K562 (cell line): ENCODE data around the gene CHL1. TPM values are rescaled to one million over a fixed set of nuclear protein-coding genes. Genes with fewer than 3 reads are reported as not detected.

ENCODE experiments used
- ATAC-seq: fragments of 200-7000 bp; cut with Tn5 transposase; 3 replicates; pipeline ENCODE4 v1.9.1; 2020; ENCODE audit warnings: moderate library complexity
- BruUV-seq: library from RNA; stranded (reverse); fragments of 400-500 nt; replicated peaks from 2 replicates; lab custom pipeline; 2021; lab: Mats Ljungman, UMichigan
- CTCF ChIA-PET: fragments of 300-600 bp; formaldehyde crosslinking; extraction: SDS; loops from one replicate; lab custom pipeline; 2021; ENCODE audit warnings: low intra/inter-chr PET ratio; lab: Yijun Ruan, JAX
- POLR2A ChIA-PET: fragments of 300-600, 350-650 bp; sonication (Branson Sonifier 250); formaldehyde crosslinking; extraction: SDS; loops from one replicate; lab custom pipeline; 2021; ENCODE audit warnings: antibody characterized with exemption, inconsistent platforms; lab: Yijun Ruan, JAX
- DNase-seq, 4 experiments: peaks; one replicate each; pipeline versions ENCODE4 v3.0.0 to v3.0.0-alpha.2; 2011 to 2018; ENCODE audit warnings: low spot score in 3 of 4, mixed read lengths in 3 of 4; ENCODE audit errors: extremely low read depth in 1 of 4
- FAIRE-seq: peaks from 2 replicates; lab custom pipeline; 2011; peaks lifted over from hg19 to GRCh38; lab: Jason Lieb, UNC
- H2AFZ ChIP-seq: 2 replicates; pipeline ENCODE4 v1.6.0; 2011; ENCODE audit warnings: low read depth, low read length, control low read depth, inconsistent platforms
- H3K27ac ChIP-seq: fragments of 200-600 bp; 3 replicates; pipeline ENCODE4 v1.8.0; 2011; ENCODE audit warnings: low read depth, mild to moderate bottlenecking, control low read depth, inconsistent platforms, low read length, moderate library complexity, mixed read lengths; ENCODE audit errors: extremely low read depth
- H3K27me3 ChIP-seq, 2 experiments: fragments of 300-600 bp in 1 of 2; 2 replicates in 1 of 2; 3 replicates in 1 of 2; pipeline versions ENCODE4 v1.6.0 to v1.8.0; 2011; ENCODE audit warnings: inconsistent platforms in 2 of 2, low read length in 2 of 2, mild to moderate bottlenecking in 1 of 2, mixed read lengths in 1 of 2, moderate library complexity in 1 of 2; ENCODE audit not compliant: control insufficient read depth in 2 of 2, insufficient read depth in 2 of 2
- H3K36me3 ChIP-seq: fragments of 300-600 bp; 3 replicates; pipeline ENCODE4 v1.8.0; 2011; ENCODE audit warnings: mild to moderate bottlenecking, low read length, inconsistent platforms; ENCODE audit not compliant: control insufficient read depth, insufficient read depth
- H3K4me1 ChIP-seq, 2 experiments: fragments of 200-600 bp in 1 of 2; replicated peaks in 1 of 2; 2 replicates in 1 of 2; 3 replicates in 1 of 2; pipeline versions ENCODE4 v1.5.1 to v1.8.0; 2011; ENCODE audit warnings: inconsistent platforms in 2 of 2, low read length in 2 of 2, mild to moderate bottlenecking in 1 of 2, mixed read lengths in 1 of 2, moderate library complexity in 1 of 2; ENCODE audit not compliant: control insufficient read depth in 2 of 2, insufficient read depth in 2 of 2
- H3K4me2 ChIP-seq: 2 replicates; pipeline ENCODE4 v1.6.1; 2011; ENCODE audit warnings: low read length, control low read depth, inconsistent platforms, mixed read lengths; ENCODE audit not compliant: insufficient read depth
- H3K4me3 ChIP-seq: fragments of 200-600 bp; sonication (generic), shearing (Covaris generic); 2 replicates; pipeline ENCODE4 v1.5.1; 2016; ENCODE audit warnings: control low read depth, inconsistent platforms
- H3K79me2 ChIP-seq: fragments of 200-600 bp; 3 replicates; pipeline ENCODE4 v1.8.0; 2011; ENCODE audit warnings: low read length, inconsistent platforms; ENCODE audit not compliant: control insufficient read depth, insufficient read depth
- H3K9ac ChIP-seq, 2 experiments: 2 replicates each; pipeline versions ENCODE4 v1.6.0 to v1.6.1; 2011; ENCODE audit warnings: low read depth in 2 of 2, low read length in 2 of 2, control low read depth in 1 of 2, inconsistent platforms in 1 of 2, mild to moderate bottlenecking in 1 of 2, mixed read lengths in 1 of 2; ENCODE audit not compliant: insufficient read depth in 1 of 2
- H3K9me1 ChIP-seq: one replicate; pipeline ENCODE4 v1.6.0; 2011; ENCODE audit warnings: inconsistent platforms, mild to moderate bottlenecking, low read length, moderate library complexity; ENCODE audit not compliant: control insufficient read depth, insufficient read depth
- H3K9me3 ChIP-seq: replicated peaks from 2 replicates; pipeline ENCODE4 v1.5.1; 2011; ENCODE audit warnings: low read depth, low read length, inconsistent platforms; ENCODE audit not compliant: control insufficient read depth, insufficient read depth
- H4K20me1 ChIP-seq: replicated peaks from 2 replicates; pipeline ENCODE4 v1.6.1; 2011; ENCODE audit warnings: low read length, inconsistent platforms, mixed read lengths; ENCODE audit not compliant: control insufficient read depth, insufficient read depth
- CHD1 ChIP-seq: fragments of 200-600 bp; sonication (generic); IDR thresholded peaks from one replicate; pipeline ENCODE4 v1.6.1; 2012; ENCODE audit warnings: mild to moderate bottlenecking, moderate library complexity, low read length, inconsistent platforms
- RBM25 ChIP-seq: fragments of 200-400 bp; formaldehyde crosslinking; IDR thresholded peaks from 2 replicates; pipeline ENCODE4 v1.6.1; 2018; ENCODE audit warnings: low read length, low read depth, moderate library complexity; ENCODE audit not compliant: severe bottlenecking
- SMAD4 ChIP-seq: fragments of 250-450 bp; sonication (Bioruptor Pico); conservative IDR thresholded peaks from 2 replicates; pipeline ENCODE4 v1.8.0; 2021; ENCODE audit warnings: inconsistent platforms, mild to moderate bottlenecking, moderate library complexity
- WGBS: fragments of 100-300 bp; shearing (Covaris generic); methylation state at CpG from one replicate; pipeline ENCODE4 v1.1.6; 2016; ENCODE audit warnings: low coverage, mixed read lengths; ENCODE audit not compliant: insufficient coverage; ENCODE audit errors: missing lambda C conversion rate; 5-methylcytosine and 5-hydroxymethylcytosine counted together
- in situ Hi-C: fragments of 300-500 bp; cut with MboI; formaldehyde crosslinking; loops from 4 replicates; pipeline ENCODE4 v1.15.0; 2018; ENCODE audit warnings: inconsistent platforms, mixed read lengths
- intact Hi-C: fragments of 100-400 bp; cut with micrococcal nuclease; formaldehyde crosslinking; loops from 2 replicates; pipeline ENCODE4 v1.14.2; 2022
- polyA plus RNA-seq, 8 experiments: library from polyadenylated mRNA; depleted of rRNA in 4 of 8; stranded (reverse) in 5 of 8; unstranded in 3 of 8; fragments of >200 nt; fragmentation: Nextera tagmentation in 2 of 8; fragmentation: Illumina TruSeq in 1 of 8; extraction: Ambion mirVana in 2 of 8; extraction: Trizol in 1 of 8; gene quantifications; 2 replicates each; pipeline versions ENCODE4 v1.2.1 to v1.2.3, GENCODE V29; 2011 to 2014; ENCODE audit warnings: inconsistent platforms in 1 of 8, missing spikeins in 1 of 8
- total RNA-seq, 7 experiments: library from RNA; depleted of rRNA in 6 of 7; stranded (reverse); fragments of >200 nt in 6 of 7; fragmentation: Illumina TruSeq in 2 of 7; extraction: Trizol in 2 of 7; gene quantifications; 2 replicates each; pipeline versions ENCODE4 v1.2.1 to v1.2.3, GENCODE V29; 2011 to 2021; ENCODE audit warnings: low replicate concordance in 1 of 7

Gene CHL1
- total and polyA plus RNA-seq, 9 of the 15 experiments (the other 6 are each of a cell fraction or from before 2014, with no cell fraction given): 0.02 TPM; not detected in 8

DNA sequence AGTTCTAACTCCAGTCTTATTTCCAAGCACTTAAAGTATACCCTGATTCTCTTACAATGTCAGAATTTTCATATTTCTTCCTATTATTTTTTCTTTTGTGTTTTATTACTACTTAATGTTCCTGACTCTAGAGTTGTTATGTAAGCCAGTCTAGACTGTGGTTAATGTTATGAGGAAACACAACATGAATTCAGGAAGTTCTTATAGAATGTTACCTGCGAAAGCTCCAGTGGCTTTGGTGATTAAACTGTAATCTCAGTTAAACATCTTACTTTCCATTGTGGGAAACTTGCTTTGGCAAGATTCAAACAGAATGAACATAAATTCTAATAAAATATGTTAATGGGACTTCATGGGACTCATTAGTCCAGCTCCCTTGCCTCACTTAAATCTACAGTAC is 36.6 kb upstream of the CHL1 start:
- ATAC-seq (no peak), DNase-seq (no peak), FAIRE-seq (no peak)
- intact Hi-C loops (no loop called here), in situ Hi-C loops (no loop called here)
- H3K79me2 ChIP-seq: no peaks in the 10 kb centered on the region
- TF ChIP-seq SMAD4 (CRISPR knock-in tag): no peak
- H4K20me1 ChIP-seq: no peaks in the 10 kb centered on the region
- H3K4me3 ChIP-seq: no peak overlapping the region
- H3K27me3 ChIP-seq: no peaks in the 10 kb centered on the region
- H3K4me2 ChIP-seq: no peak overlapping the region
- no peak overlapping the region for H3K9ac ChIP-seq
- H3K27ac ChIP-seq: no peak overlapping the region
- ChIA-PET POLR2A (interaction anchor here (1.2 kb wide), 1 partner anchor 12 kb away, joined by 3 read pairs; no protein-coding TSS in a partner anchor), CTCF (no interaction called here)
- 0% methylated on average over 1 of the region's 1 CpG for WGBS
- no peaks in the 10 kb centered on the region for H3K9me1 ChIP-seq
- no peak overlapping the region for H2AFZ ChIP-seq
- H3K36me3 ChIP-seq: no peaks in the 10 kb centered on the region
- H3K4me1 ChIP-seq: no peaks in the 10 kb centered on the region
- no TSS peak for BruUV-seq
- peaks cover 2% of the 10 kb centered on the region; the same call in 1 of the 2 replicates for H3K9me3 ChIP-seq

DNA sequence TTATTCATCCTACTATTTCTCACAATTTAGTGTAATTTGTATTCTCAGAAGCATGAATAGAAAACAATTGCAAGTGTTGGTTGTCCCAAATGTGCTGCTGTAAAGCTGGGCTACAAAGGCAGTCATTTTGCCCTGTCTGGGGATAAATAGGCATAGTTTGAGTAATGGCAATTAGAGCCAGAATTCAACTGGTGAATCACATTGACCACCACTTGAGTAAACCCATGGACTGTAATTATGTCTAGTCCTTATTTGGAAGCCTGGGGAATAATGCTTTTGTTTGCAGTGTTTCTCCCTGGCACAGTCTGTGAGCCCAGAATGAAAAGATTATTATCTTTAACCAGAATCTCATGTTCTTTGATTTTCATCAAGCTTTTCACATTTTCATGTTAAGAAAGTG is 30.5 kb upstream of the CHL1 start:
- ChIA-PET POLR2A (no interaction called here), CTCF (no interaction called here)
- no peak for ATAC-seq

More for the DNA sequence above, 30.5 kb upstream of the CHL1 start:
- H3K36me3 ChIP-seq: no peaks in the 10 kb centered on the region
- no peaks in the 10 kb centered on the region for H3K79me2 ChIP-seq
- in situ Hi-C loops (no loop called here), intact Hi-C loops (no loop called here)
- no peak for TF ChIP-seq CHD1
- no peak for TF ChIP-seq RBM25
- 0 out of 2 replicates have a peak, but pooled peaks cover 3% of the 10 kb centered on the region for H3K9me3 ChIP-seq
- DNase-seq (no peak), FAIRE-seq (no peak)
- H3K27ac ChIP-seq: no peak overlapping the region
- H3K9me1 ChIP-seq: no peaks in the 10 kb centered on the region
- H3K27me3 ChIP-seq: no peaks in the 10 kb centered on the region
- no peak overlapping the region for H3K4me3 ChIP-seq
- BruUV-seq: no TSS peak
- no peaks in the 10 kb centered on the region for H3K4me1 ChIP-seq
- H4K20me1 ChIP-seq: no peaks in the 10 kb centered on the region
- H2AFZ ChIP-seq: no peak overlapping the region
- H3K9ac ChIP-seq: no peak overlapping the region
- H3K4me2 ChIP-seq: no peak overlapping the region
